ENCODE data around the gene MAML2.

The MAML2 gene

DNA sequence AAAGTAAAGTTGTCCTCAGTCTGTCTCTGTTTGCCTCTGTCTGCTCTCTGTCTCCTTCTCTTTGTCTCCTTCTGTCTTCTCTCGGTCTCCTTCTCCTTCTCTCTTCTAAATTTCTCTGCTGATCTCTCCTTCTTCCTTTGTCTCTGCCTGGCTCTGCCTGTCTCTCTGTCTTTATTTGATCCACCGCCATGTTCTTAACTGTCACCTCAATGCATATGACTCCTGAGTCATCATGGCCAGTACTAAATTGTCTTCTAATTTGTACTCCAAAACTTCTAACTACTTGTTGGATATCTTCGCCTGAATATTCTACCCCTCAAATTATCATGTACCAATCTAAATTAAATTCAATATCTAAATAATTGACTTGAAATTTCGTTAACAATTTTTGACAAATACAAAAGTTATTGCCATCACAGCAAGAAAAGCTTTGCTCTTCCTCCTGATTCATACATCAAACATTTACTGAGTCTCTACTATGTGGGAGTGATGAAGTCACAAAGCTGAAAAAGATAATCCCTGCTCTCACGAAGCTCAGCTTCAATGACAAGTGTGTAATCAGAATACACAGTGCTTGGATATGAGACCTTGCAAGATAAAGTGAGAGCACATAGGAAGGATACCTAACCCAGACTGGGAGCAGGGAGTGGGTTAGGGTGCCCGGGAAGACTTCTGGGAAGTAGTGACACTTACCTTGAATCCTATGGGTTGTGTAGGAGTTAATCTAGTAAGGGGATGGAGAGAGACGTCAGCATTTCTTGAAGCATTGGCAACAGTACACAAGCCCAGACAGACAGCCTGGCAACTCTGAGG, 193.0 kb downstream of the MAML2 start:
- no peak for DNase-seq

DNA sequence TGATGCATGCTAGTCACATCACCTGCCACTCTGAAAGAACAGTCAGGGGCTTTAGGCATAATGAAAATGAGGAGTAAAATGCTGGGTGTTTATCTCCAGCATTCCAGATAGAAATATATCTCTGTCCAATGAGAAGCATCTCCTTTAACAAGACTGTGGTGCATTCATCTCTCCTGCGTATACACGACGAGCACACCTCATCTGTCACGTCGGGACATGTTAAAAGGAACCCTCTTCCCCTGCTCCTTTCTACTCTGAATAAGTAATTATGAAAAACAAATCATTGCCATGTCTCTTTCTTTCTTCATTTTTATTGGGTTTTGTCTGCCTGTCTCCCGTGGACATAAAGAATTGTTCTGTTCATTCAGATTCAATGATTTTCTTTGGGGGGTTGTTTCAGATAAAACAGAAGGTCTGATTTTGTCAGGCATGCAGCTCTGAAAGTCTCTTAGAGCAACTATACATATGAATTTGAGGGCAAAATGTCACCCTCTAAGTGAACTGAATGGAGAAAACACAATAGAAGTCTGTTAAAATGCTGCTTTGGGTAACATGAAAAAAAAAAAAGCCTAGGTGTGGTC, 195.0 kb downstream of the MAML2 start:
- DNase-seq, result no peak

DNA sequence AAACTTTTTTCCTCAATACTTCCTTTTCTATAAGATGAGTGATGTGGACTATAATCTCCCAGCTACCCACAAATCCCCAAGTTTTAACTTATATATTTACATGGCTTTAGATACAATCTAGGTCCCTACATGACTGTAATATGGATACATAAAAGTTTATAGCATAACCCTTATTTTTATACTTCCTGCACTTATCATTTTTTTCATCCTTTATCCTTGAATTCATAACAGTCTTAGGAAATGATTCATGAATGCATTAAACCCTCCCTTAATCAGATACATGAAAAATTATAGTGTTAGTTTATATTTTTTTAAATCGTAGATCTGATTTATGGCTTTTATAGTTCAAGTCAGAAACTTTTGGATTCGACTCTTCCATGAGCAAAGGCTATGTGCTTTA, 195.8 kb downstream of the MAML2 start:
- DNase-seq, result no peak

DNA sequence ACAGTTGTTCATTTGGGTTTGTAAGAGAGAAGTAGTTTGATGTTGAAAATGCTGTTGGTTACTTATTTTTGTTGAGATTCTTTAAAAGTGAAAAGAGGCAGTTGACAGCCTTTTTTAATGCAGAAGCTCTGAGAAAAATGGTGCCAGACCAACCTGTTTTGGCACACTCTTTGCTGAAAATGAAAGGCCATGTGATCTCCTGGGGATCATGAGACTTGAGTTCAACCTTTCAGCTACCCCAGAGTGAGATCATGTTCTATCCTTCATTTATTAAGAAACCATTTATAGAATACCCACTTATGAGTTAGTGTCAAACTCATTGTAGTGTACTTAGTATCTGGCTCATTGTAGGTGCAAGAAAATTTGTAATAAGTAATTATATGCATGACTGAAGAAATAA, 196.2 kb downstream of the MAML2 start:
- no peak for DNase-seq

DNA sequence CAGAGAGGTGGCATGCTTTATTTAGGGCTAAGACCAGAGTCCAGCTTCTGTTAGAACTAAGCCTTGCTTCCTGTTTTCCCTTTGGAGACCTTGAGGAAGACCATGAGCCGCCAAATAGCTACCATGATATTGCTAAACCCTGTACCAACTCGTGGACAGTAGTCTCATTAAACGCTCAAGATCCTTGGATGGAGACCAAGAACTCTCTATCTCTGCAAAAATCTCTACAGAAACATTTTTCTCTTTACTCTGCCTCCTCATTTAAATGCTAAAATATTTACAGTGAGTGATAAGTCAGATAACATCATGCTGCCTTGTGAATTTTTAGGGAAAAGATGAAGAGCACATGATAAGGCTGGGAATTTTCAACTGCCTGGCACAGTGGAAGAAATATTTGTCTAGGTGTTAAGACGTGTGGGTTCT, 197.8 kb downstream of the MAML2 start:
- DNase-seq, result no peak

DNA sequence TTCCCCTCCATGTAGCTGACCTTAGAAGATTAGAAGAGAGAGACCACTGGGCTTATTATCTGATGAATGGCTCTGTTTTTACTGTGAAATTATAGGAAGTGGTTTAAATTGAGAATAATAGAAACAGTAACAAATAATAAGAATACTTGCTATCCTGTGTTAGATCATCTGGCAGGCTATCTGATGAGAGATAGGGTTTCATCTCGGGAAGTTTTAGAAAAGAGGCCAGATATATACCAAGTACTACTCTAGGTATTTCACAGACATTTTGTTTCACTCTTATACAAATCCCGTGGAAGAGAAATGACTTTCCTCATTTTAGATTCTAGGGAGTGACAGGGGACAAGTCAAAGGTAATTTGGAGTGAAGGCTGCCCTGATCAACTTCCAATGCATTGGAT, 198.4 kb downstream of the MAML2 start:
- no peak for DNase-seq

DNA sequence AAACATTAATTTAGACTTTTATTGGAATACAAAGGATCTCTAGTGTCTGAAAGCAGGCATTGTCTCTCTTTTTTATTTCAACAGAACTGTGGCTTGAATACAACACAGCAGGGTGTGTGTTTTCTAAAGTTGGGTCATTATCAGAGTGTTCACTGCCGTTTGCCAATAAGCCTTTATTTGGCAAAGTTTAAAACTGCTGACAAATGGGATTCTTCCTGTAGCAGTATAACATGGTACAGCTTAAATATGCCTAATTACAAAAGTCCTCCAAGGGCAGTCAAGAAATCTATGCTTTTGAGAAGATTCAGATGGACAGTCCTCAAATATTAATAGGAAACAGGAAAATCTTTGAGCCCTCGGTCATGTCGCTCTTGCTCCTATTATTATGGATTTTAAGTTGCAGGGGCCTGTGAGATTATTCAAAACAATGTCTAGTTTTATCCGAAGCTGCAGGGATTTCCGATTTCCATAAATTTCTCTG, 199.9 kb downstream of the MAML2 start:
- no peak for DNase-seq

DNA sequence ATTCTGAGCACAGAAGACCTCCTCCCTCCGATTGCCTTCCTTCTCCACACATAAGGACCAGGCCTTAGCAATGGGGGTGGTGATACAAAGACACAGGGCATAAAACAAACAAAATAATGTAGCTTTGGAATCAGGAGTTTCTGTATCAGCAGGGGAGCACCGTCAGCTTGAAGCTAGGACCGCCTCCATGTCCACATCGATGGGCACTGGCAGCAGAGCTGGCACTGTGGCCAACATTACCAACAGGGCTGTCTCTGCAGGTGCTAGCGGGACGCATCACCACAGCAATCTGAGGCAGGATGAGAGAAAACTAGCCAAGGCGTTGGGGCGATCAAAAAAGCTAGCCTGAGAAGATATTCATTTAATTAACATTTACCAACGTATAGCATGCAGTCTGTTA, 201.4 kb downstream of the MAML2 start:
- no peak for DNase-seq

DNA sequence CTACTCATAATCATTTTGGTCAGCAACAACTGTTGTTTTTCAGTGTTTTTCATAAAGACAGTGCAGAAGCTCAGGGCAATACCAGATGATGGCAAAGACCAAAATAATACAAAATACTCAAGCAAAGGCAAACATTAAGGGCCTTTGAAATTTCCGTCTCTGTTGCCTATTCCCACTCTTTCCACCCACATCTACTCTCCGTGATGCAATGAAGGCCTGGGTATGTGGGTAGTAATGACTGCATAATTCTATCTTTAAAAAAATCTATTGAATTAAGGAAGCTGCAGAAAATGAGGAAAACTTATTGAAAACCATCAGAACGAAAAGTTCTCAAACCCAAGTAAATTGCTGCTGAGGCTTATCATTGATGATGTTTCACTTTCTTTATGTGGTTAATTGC, 203.3 kb downstream of the MAML2 start:
- no peak for DNase-seq

DNA sequence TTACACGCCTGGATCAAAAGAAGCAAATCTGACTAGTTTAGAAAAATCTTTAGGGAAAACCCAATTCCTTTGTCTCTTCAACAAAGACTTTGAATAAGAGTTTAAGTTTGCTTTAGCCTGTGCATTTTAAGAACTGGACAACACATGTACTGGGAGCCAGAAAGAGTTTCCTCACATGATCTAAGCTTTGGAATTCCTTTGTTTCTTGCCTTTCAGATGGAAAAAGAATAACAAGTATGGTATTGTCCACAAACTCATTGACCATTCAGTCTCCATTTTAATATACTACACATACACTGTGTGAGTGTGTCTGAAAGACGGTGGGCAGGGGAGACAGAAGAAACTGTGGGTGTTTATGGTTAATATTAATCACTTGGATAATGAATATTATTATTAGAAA, 205.6 kb downstream of the MAML2 start:
- DNase-seq, result no peak

DNA sequence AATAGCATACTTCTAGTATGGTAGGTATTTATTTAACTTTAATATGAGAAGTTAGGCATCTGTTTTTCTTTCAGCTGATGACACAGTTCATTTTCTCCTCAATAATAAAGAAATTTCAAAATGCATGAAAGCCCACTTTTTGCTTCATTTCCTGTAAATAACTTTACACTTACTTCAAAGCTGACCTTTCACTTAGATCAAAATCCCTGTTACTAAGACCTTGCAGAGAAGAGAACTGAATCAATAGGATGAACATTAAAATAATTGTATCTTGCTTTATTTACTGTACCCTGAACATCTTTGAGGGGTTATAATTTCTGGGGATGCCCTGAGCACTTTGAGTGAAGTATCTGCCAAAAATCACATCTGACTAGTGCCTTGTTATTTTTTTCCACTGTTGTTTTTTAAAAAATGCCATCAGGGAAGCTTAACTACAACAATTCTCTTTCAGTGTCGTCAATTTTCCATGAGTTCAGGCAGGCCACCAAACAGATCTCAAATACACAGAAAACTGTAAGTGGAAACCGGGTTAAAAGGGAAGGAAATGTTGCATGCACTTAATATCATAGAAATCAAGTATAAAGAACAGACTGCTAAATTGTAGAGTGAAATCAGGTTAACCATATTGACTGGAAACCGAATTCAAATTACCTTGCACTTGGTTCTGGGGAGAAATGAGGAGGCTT, 206.2 kb downstream of the MAML2 start:
- no peak for DNase-seq

DNA sequence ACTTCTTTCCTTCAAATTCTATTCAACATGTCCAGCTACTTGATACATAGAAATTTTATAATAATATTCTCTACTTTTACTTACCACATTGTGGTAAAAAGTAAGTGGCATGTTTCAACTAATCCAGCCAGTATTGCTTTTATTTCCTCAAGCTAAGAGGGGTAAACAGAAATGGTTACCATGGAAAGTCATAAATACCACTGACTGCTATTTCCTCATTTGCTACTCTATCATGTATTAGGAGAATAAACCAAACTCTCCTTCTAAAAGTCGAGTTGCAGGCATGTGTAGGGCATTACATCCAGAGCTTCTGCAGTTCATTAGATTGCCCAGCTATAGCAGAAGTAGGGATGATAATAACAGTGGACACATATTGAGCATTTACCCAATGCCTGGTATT, 208.4 kb downstream of the MAML2 start:
- DNase-seq, result no peak

DNA sequence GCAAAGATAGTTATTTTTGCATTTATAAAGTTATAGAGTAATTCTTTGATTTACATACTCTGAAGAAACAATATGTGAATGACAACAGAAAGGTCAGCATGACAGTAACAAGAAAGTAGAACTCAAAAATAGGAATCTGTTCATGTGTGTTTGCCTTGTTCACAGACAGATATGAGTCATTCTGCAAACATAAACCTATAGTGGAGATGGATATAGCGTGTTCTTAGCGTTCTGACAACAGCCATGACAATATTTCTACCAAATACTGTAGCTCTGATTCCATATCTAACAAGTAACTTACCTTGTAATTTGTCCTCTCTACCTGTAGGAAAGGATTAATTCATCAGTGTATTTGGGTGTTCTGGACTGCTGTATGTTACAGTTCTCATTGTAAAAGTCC, 210.6 kb downstream of the MAML2 start:
- no peak for DNase-seq

DNA sequence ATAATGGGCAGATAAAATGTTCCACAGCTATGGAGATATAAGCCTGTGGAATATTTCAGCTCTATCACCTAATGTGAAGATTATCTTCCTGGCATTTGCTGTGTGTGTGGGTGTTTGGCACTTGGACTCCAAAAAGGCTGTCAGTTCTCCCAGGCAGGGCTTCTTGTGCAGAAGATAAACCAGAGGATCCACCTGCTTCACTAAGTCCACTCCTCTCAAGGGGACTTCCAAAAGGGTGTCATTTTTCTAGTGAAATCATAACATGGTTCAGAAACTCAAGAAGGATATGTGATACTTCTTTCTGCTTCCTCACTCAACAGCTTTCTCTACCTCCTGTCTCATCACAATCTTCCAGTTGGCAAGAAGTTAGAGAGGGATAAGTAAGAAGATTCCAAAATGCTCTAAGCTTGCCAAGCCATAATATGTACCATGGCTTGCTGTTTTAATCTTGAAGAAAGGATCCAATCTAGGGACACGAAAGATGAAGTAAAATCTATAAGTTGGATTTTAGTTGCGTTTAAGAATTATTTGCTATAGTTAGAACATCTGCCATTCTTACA, 212.9 kb downstream of the MAML2 start:
- DNase-seq, result no peak

DNA sequence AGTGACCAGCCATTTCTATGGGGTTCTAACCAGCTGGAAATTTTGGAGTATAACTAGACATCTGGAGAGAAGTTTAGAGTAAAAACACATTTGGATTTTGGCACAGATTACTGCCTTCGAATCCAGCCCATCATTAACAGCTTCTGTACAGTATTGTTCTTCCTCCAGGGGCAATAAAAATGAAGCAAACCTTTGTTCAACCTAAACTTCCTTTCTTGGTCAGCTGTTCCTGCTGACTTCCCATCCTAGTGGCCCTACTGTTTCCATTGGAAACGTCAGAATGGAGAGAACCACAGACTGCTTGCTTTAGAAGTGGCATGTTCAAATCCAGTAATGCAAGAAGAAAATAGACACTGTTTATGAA, 215.4 kb downstream of the MAML2 start:
- DNase-seq, result no peak

DNA sequence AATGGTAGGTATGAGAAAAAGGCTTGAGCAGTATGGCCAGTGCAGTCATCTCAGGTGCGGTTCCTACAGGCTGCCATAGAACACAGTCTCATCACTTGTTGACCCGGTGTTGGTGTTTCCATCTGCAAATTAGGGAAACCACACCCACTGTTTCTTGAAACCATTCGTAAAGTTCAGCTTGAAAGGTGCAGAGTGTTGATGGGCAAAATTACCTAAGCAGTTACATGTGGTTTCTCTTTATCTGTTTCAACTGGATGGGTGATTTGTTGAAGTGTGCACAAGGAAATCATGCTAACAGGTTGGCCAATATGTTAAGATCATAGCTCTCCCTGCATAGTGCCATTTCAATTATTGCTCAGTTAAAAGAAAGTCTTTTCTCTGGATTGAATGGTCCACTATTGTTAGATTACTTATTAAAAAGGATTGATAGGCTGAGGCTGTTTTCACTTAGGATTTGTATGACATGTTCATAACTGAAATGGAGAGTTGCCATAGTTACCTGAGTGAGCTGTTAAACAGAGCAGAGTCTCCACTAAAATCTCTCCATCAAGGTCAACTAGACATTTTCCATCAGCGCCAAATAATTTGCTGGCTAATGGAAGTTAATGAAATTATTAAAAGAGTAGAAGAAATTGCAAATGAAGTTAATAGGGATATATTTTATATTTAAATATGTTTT, 215.9 kb downstream of the MAML2 start:
- no peak for DNase-seq

DNA sequence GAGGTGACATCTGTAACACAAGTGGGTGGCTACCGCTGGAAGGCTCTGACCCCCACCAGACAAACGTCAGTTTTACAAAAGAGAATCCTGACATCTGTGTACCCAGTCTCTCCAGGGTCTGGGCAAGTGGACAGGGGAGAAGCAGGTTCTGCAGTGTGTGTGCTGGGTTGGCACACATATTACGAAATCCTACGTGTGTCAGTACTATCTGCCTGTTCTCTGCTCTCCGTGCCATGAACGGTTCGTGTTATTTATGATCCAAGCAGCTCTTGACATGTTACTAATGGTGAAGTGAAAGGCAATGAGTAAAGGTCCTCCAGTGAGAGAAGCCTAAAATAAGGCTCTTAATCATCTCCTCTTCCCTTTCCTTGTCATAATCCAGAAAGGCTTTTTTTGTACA, 217.6 kb downstream of the MAML2 start:
- DNase-seq, result no peak

DNA sequence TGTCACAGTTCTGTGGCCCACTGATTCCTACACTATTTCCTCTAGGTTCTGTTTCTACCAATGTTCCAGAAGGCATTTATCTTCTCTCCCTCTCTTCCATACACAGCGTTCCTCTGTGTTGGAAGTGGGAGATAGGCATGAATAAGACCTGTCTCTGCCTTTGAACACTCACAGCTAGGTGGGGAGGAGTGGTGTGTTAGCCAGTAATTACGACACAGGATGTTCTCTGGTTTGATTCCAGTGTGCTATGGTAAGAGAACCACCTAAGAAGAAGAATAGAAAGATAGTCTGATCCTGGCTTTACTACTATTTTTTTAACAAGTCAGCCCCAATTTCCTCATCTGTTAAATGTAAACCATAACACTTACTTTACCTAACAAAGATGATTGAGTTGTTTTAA, 218.8 kb downstream of the MAML2 start:
- no peak for DNase-seq

DNA sequence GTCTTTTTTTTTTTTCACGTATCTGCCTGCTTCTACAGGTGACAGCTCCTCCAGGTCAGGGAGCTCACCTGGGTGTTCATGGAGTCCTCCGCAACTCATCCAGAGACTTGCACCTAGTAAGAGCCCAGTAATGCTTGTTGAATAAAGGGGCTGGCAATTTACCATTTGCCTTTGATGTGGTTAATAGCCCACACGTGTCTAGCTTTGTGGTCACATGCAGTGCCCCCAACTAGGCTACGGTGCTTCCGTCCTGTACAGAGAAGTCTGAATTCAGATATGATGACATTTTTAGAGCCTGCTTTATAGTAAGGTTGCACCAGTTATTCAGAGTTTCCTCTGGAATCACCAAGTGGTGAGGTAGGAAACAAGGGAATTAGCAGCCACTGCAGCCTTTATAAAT, 219.7 kb downstream of the MAML2 start:
- no peak for DNase-seq

DNA sequence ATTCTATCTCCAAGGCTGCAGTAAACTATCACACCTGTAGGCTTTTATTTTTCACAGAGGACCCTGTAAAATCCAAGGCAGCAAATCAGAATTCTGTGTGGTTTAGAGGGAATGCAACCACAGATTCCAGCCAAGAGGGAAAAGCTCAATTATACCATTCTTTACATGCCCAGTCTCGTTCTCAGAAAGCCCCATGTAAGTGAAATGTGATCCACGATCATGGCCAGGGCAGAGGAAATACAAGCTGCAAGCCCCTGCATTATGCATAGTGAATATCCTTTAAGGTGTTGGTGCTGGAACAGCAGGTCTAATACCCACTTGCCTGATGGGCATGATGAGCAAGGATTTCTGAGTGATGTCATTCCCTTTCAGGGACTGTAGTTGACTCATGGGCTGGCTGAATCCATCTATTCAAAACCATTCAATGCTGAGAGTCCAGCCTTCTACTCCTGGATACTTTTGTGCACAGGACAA, 220.4 kb downstream of the MAML2 start:
- DNase-seq, result no peak

DNA sequence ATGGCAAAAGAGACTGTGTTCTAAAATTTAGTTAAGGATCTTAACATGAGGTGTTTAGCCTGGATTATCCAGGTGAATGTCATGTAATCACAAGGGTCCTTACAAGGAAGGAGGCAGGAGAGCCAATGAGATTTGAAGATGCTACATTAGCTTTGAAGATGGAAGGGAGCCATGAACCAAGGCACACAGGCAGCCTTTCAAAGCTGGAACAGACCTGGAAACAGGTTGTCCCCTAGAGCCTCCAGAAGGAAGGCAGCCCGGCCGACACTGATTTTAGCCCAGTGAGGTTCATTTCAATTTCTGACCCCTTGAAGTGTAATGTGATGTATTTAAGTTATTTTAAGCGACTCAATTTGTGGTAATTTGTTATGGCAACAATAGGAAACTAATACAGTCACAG, 223.8 kb downstream of the MAML2 start:
- DNase-seq, result no peak

DNA sequence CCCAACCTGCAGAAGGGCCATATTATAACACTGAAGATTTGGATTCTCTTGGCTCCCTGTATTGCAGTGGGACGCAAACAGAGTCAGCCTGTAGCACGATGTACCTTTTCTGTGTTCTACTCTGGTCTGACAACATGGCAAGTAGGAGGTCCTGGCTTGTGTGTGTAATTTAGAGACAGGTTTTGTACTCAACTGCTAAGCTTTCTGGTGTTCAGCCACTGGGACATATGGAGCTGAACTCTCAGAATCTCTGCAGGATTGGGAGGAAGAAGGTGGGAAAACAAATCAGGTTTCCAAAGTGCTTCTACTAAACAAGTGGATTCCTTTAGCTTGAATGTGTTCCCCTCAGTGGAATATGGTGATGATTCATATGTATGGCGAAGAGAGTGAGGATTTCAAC, 226.6 kb downstream of the MAML2 start:
- no peak for DNase-seq

Data from NCI-H1436 (cell line).